Activated T-helper 2 cell treated with anti-CD3 and anti-CD28 coated beads, Interferon-gamma antibody, Interleukin-2, Interleukin-4, amounts not matched to agents 10 μg/mL and 5 μg/mL and 100 μg/mL, durations not matched to agents 14 hours and 24 hours and 36 hours (primary cell): Measurements from ENCODE around the gene FLACC1. TPM values are rescaled to one million over a fixed set of nuclear protein-coding genes. Genes with fewer than 3 reads are reported as not detected.

ENCODE experiments used
- DNase-seq: peaks from one replicate; pipeline ENCODE4 v3.0.0; 2021; ENCODE audit warnings: low spot score
- H3K27ac Mint-ChIP-seq: one replicate; pipeline ENCODE4 v1.8.0; 2021; ENCODE audit warnings: mixed read lengths
- H3K27me3 Mint-ChIP-seq: one replicate; pipeline ENCODE4 v1.8.0; 2021; ENCODE audit warnings: low read depth, mixed read lengths
- H3K36me3 Mint-ChIP-seq: one replicate; pipeline ENCODE4 v1.8.0; 2021; ENCODE audit warnings: low read depth, mixed read lengths
- H3K4me1 Mint-ChIP-seq: one replicate; pipeline ENCODE4 v1.8.0; 2021; ENCODE audit warnings: low read depth, mixed read lengths
- H3K4me3 Mint-ChIP-seq: one replicate; pipeline ENCODE4 v1.8.0; 2021; ENCODE audit warnings: low read depth, mild to moderate bottlenecking, moderate library complexity, mixed read lengths
- H3K9me3 Mint-ChIP-seq: one replicate; pipeline ENCODE4 v1.8.0; 2021; ENCODE audit warnings: mixed read lengths
- intact Hi-C: fragments of 100-400 bp; cut with micrococcal nuclease; formaldehyde crosslinking; loops from one replicate; pipeline ENCODE4 v1.15.1; 2023
- total RNA-seq: library from RNA; stranded (reverse); gene quantifications from 2 replicates; pipeline ENCODE4 v1.2.3, GENCODE V29; 2022

The FLACC1 gene
- total RNA-seq, 1 donor from 2014 or later = 0.84 TPM

DNA sequence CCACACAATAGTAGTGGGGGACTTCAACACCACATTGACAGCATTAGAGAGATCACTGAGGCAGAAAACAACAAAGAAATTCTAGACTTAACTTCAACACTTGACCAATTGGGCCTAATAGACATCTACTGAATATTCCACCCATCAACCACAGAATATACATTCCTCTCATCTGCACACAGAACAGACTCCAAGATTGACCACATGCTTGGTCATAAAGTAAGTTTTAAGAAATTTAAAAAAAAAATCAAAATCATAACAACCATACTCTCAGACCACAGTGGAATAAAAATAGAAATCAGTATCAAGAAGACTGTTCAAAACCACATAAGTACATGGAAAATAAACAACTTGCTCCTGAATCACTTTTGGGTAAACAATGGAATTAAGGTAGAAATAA, 9.0 kb upstream of the FLACC1 start:
- no peak for DNase-seq
- Mint-ChIP-seq H3K27ac (no peak overlapping the region), H3K36me3 (peaks cover 72% of the 10 kb centered on the region), H3K9me3 (peaks cover 34% of the 10 kb centered on the region), H3K4me1 (peaks cover 15% of the 10 kb centered on the region), H3K4me3 (no peak overlapping the region), H3K27me3 (no peaks in the 10 kb centered on the region)
- intact Hi-C loops = no loop called here

DNA sequence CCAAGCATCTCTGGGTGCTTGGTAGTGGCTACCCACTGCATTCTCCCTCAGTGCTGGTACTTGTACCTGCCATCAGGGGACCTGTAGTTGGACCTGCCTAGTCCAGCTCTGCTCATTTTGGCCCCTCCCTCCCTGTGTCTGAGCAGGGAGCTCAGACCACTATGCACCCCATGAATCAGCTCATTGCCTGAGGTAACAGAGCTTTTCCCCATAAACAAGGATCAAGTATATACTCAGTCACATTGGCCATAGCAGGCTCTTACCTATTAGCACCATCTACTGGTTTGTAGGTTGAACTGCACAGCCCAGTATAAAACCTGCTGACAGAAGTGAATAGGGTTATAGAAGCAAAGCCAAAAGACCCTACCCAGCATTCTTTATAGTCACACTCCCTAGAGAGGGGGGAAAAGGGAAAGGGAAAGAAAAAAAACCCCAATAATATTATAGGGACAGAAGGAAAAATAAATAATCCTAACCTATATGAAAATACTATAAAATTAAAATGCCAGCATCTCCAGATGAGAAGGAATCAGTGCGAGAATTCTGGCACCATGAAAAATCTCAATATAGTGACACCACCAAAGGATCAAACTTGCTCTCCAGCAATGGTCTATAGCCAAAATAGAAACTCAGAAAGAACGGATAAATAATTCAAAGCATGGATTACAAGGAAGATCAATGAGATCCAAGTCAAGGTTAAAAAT, 6.9 kb upstream of the FLACC1 start:
- H3K4me3 Mint-ChIP-seq = no peak overlapping the region
- H3K9me3 Mint-ChIP-seq = peaks cover 34% of the 10 kb centered on the region
- no peak overlapping the region for H3K27ac Mint-ChIP-seq
- DNase-seq = no peak
- H3K4me1 Mint-ChIP-seq = peaks cover 31% of the 10 kb centered on the region
- intact Hi-C loops = loop anchor here (1.0 to 5.0 kb wide), 3 partner anchors 102 to 181 kb away; partner anchors contain the start of genes CASP10 and CASP8
- H3K27me3 Mint-ChIP-seq = no peaks in the 10 kb centered on the region
- H3K36me3 Mint-ChIP-seq = peaks cover 74% of the 10 kb centered on the region

DNA sequence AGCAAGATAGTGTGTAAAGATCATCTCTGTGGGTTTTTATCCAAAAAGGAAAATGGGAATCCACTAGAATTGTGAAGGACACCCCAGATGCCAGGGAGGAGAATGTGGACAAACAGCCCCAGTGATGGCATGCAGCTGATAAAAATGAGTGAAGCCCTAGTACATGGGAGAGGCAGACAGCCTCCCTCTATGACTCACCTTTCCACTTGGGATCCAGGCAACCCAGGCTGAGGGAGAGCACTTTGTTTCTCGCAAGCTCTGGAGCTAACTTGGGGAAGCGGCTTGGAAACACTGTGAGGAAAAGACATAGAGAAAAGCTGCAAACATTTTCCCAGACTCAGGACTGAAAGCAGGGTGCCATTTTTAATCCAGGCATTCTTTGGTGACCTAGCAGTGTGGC, 5.3 kb upstream of the FLACC1 start:
- intact Hi-C loops = loop anchor here (5.0 kb wide), 1 partner anchor 100 kb away; the partner anchor contains the start of gene CASP8

DNA sequence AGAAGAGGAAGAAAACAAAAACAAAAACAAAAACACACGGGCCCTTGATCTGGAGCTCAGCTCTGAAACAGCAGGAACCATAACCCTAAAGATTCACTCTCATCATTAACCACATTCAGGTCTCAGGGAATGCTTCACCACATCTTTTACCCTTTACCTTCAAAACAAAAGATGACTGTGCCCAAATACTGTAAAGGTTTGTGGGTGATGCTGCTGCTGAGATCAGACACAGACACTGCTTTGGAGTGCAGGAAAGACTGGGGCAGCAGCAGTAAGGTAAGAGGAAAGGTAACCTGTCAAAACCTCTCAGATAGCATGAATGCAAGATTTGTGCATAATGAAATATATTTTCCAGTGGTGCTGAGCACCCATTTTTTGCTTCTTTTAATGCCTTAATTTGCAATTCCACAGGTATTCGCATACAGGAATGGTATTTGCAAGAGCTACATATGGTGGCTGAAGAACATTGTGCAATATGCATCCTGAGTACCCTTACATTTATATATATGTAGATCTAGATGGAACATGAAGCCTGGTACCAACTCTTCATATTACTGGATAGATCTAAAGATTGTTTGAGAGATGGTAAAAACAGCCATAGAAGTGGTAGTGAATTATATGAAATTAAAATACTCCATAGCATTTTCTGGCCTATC, 4.1 kb upstream of the FLACC1 start:
- Mint-ChIP-seq H3K27ac (no peak overlapping the region), H3K36me3 (peaks cover 52% of the 10 kb centered on the region), H3K4me3 (no peak overlapping the region), H3K4me1 (peaks cover 36% of the 10 kb centered on the region), H3K27me3 (no peaks in the 10 kb centered on the region), H3K9me3 (peaks cover 14% of the 10 kb centered on the region)
- intact Hi-C loops = loop anchor here (5.0 kb wide), 1 partner anchor 99 kb away; the partner anchor contains the start of gene CASP8
- DNase-seq = no peak

More for the DNA sequence above, 5.3 kb upstream of the FLACC1 start:
- H3K4me1 Mint-ChIP-seq = peaks cover 36% of the 10 kb centered on the region
- DNase-seq = no peak
- H3K9me3 Mint-ChIP-seq = peaks cover 24% of the 10 kb centered on the region
- no peak overlapping the region for H3K27ac Mint-ChIP-seq
- peaks cover 63% of the 10 kb centered on the region for H3K36me3 Mint-ChIP-seq
- H3K4me3 Mint-ChIP-seq = no peak overlapping the region
- no peaks in the 10 kb centered on the region for H3K27me3 Mint-ChIP-seq

DNA sequence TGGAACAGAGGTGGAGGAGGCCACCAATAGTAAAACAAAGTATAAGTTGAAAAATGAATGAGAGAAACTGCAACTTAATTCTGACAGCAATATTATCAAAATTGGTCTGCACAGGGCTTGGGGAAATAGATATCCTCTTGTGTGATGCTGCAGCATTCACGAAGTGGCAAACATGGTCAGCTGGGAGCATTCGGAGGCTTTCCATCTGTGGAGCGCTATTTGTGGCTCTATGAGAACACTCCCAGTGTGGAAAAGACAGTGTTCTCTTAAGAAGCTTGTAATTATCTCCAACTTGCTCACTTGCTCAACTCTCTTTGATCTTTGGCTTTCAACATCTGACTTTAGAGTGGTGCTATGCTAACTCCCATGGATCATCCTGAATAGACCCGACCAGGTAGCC, 3.1 kb upstream of the FLACC1 start:
- intact Hi-C loops = loop anchor here (5.0 kb wide), 1 partner anchor 98 kb away; the partner anchor contains the start of gene CASP8
- no peak overlapping the region for H3K27ac Mint-ChIP-seq
- H3K27me3 Mint-ChIP-seq = no peaks in the 10 kb centered on the region
- peaks cover 14% of the 10 kb centered on the region for H3K9me3 Mint-ChIP-seq
- no peak overlapping the region for H3K4me3 Mint-ChIP-seq
- no peak for DNase-seq
- H3K4me1 Mint-ChIP-seq = peaks cover 36% of the 10 kb centered on the region
- peaks cover 43% of the 10 kb centered on the region for H3K36me3 Mint-ChIP-seq

DNA sequence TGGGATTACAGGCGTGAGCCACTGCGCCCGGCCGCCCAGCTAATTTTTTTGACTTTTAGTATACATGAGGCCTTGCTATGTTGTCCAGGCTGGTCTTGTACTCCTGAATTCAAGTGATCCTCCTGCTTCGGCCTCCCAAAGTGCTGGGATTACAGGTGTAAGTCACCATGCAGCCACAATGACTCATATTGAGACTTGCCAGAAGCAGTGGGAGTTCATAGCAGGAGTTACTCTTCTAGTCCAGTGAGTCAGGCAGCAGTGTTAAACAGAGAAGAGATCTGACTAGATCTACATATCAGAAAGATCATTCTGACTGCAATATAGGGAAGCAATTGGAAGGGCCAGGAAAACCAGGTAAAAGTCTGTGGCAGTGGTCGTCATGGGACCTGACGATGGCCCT, 1.5 kb upstream of the FLACC1 start:
- intact Hi-C loops = no loop called here
- no peak overlapping the region for H3K27ac Mint-ChIP-seq
- peaks cover 6% of the 10 kb centered on the region for H3K9me3 Mint-ChIP-seq
- no peak for DNase-seq
- peaks cover 33% of the 10 kb centered on the region for H3K36me3 Mint-ChIP-seq
- H3K4me3 Mint-ChIP-seq = no peak overlapping the region
- H3K27me3 Mint-ChIP-seq = no peaks in the 10 kb centered on the region
- H3K4me1 Mint-ChIP-seq = peaks cover 34% of the 10 kb centered on the region

DNA sequence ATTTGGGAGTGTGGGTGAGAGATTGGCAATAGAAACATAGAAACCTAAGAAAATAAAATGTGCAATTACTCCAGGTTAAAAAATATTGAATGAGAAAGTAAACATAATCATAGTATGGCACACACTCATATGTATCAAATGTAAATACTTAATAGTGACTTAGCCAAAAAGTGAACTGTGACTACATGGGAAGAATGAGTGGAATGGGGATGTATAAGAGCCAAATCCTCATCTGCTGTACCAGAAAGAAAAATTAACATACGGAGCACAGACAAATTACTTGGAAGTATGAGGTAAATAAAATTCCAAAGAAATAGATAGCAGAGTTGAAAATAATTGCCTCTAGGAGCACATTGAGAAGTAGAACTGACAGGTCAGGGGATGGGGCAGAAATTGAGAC, 4.0 kb downstream of the FLACC1 start:
- Mint-ChIP-seq H3K4me3 (no peak overlapping the region), H3K4me1 (no peaks in the 10 kb centered on the region), H3K9me3 (no peaks in the 10 kb centered on the region), H3K27me3 (no peaks in the 10 kb centered on the region), H3K36me3 (no peaks in the 10 kb centered on the region), H3K27ac (no peak overlapping the region)
- intact Hi-C loops = no loop called here
- DNase-seq = no peak

DNA sequence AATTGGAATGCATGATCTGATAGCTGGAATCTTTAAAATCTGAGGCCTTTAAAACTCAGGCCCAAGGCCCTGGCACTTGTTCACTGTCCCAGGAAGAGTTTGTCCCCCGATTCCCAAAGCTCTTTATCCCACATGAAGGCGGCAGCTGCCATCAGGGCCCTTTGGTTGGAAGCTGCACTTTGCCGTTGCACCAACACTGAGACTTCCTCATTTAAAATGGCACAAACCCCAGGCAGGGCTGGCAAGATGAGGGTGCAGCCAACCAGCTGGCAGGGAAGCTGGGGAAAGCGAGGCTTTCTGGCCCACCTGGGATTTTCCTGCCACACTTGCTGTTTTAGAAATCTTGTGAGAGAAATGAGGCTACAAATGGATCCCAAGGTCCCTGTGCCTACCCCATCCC, 6.3 kb downstream of the FLACC1 start:
- Mint-ChIP-seq H3K27ac (no peak overlapping the region), H3K4me3 (no peak overlapping the region), H3K36me3 (no peaks in the 10 kb centered on the region), H3K27me3 (no peaks in the 10 kb centered on the region), H3K4me1 (no peaks in the 10 kb centered on the region), H3K9me3 (no peaks in the 10 kb centered on the region)
- DNase-seq = no peak
- intact Hi-C loops = no loop called here

DNA sequence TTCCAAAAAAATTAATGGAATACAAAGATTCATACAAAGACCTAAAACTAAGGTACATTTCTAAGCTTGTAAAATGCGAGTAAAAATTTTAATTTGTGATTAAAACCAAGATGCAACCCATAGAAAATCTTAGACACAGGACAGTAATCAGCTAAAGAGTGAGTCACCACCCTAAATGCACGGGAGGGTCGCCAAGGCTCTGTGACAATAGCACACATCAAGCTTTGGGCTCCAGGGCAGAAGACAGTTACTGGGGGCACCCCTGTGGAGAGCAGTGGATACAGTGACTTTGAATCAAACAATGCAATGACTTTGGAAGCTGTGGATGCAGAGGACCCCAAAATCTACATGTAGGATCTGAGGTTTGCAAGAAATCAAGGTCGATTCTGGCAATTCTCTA, 7.5 kb downstream of the FLACC1 start:
- intact Hi-C loops = no loop called here
- Mint-ChIP-seq H3K4me1 (peaks cover 6% of the 10 kb centered on the region), H3K4me3 (no peak overlapping the region), H3K9me3 (no peaks in the 10 kb centered on the region), H3K36me3 (peaks cover 2% of the 10 kb centered on the region), H3K27me3 (no peaks in the 10 kb centered on the region), H3K27ac (no peak overlapping the region)
- DNase-seq = no peak

DNA sequence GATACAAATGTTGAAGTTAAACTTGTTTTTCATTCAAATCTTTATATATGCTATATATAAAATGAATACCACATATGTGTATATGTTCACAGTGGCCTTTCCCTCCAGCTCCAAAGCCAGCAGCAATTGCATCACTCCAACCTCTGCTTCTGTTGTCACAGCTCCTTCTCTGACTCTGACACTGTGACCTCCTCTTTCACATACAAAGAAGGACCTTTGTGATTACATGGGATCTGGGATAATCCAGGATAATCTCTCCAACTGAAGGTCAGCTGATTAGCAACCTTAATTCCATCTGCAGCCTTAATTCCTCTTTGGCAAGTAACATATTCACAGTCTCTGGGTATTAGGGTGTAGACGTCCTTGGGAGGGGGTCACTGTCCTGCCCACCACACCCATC, 8.4 kb downstream of the FLACC1 start:
- intact Hi-C loops = no loop called here
- Mint-ChIP-seq H3K4me3 (no peak overlapping the region), H3K36me3 (peaks cover 6% of the 10 kb centered on the region), H3K27ac (no peak overlapping the region), H3K27me3 (no peaks in the 10 kb centered on the region), H3K9me3 (no peaks in the 10 kb centered on the region), H3K4me1 (peaks cover 7% of the 10 kb centered on the region)
- no peak for DNase-seq

DNA sequence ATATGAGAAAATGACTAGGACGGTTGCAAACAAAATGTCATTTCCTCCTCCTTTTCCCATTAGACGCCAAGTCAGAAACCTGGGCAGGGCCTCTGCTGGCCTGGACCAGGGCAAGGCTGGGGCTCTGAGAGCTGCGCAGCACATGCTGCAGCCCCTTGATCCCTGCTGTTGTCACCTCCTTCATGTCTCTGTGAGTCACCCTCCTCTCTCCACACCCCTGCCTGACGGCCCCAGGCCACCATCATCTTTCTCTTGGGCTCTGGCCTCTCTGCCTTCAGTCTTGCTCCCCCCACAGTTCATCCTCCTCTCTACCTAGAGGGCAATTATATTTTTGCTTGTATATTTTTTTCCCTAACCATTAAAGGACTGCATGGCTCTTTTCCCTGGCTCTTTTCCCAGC, 10.0 kb downstream of the FLACC1 start:
- Mint-ChIP-seq H3K4me1 (peaks cover 18% of the 10 kb centered on the region), H3K4me3 (no peak overlapping the region), H3K9me3 (peaks cover 5% of the 10 kb centered on the region), H3K27me3 (no peaks in the 10 kb centered on the region), H3K36me3 (peaks cover 22% of the 10 kb centered on the region), H3K27ac (no peak overlapping the region)
- intact Hi-C loops = no loop called here
- DNase-seq = no peak

DNA sequence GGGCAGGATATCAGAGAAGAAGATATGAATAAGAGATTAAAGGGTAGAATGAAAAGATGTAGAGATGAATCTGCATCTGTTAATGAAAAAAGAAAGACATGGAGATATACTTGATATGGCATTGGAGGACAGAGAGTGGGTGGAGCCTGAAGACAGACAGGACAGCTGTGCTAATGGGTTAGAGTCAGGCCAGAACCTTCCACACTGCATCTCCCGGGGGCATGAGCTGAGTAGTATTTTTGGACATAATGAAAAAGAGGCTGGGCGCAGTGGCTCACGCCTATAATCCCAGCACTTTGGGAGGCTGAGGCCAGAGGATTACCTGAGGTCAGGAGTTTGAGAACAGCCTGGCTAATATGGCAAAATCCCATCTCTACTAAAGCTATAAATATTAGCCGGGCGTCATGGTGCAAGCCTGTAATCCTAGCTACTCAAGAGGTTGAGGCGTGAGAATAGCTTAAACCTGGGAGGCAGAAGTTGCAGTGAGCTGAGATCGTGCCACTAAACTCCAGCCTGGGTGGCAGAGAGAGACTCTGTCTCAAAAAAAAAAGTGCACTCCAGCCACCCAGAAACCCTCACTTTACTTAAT, 11.4 kb downstream of the FLACC1 start:
- intact Hi-C loops = no loop called here
- DNase-seq = no peak
- peaks cover 31% of the 10 kb centered on the region for H3K36me3 Mint-ChIP-seq
- H3K9me3 Mint-ChIP-seq = peaks cover 9% of the 10 kb centered on the region
- no peak overlapping the region for H3K4me3 Mint-ChIP-seq
- H3K27ac Mint-ChIP-seq = no peak overlapping the region
- H3K4me1 Mint-ChIP-seq = peaks cover 26% of the 10 kb centered on the region
- no peaks in the 10 kb centered on the region for H3K27me3 Mint-ChIP-seq
